T-helper 2 cell treated with Interferon-gamma antibody and Interleukin-4, amounts not matched to agents 100 ng/mL and 5 ng/mL, for 36 hours (primary cell): ENCODE results near the gene SEC31A. TPM values are rescaled to one million over a fixed set of nuclear protein-coding genes. Genes with fewer than 3 reads are reported as not detected.
"Not testable (repeated sequence)": the region's sequence is repeated elsewhere in the genome, so short reads cannot be mapped to it uniquely, and the experiment has no call there.

Source experiments
- intact Hi-C: fragments of 100-400 bp; cut with micrococcal nuclease; formaldehyde crosslinking; loops from one replicate; pipeline ENCODE4 v1.15.1; 2023
- total RNA-seq: library from RNA; stranded (reverse); gene quantifications from 2 replicates; pipeline ENCODE4 v1.2.3, GENCODE V29; 2022

The SEC31A gene, protein sequence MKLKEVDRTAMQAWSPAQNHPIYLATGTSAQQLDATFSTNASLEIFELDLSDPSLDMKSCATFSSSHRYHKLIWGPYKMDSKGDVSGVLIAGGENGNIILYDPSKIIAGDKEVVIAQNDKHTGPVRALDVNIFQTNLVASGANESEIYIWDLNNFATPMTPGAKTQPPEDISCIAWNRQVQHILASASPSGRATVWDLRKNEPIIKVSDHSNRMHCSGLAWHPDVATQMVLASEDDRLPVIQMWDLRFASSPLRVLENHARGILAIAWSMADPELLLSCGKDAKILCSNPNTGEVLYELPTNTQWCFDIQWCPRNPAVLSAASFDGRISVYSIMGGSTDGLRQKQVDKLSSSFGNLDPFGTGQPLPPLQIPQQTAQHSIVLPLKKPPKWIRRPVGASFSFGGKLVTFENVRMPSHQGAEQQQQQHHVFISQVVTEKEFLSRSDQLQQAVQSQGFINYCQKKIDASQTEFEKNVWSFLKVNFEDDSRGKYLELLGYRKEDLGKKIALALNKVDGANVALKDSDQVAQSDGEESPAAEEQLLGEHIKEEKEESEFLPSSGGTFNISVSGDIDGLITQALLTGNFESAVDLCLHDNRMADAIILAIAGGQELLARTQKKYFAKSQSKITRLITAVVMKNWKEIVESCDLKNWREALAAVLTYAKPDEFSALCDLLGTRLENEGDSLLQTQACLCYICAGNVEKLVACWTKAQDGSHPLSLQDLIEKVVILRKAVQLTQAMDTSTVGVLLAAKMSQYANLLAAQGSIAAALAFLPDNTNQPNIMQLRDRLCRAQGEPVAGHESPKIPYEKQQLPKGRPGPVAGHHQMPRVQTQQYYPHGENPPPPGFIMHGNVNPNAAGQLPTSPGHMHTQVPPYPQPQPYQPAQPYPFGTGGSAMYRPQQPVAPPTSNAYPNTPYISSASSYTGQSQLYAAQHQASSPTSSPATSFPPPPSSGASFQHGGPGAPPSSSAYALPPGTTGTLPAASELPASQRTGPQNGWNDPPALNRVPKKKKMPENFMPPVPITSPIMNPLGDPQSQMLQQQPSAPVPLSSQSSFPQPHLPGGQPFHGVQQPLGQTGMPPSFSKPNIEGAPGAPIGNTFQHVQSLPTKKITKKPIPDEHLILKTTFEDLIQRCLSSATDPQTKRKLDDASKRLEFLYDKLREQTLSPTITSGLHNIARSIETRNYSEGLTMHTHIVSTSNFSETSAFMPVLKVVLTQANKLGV
- 143 and 153 TPM in 2 replicates for total RNA-seq

DNA sequence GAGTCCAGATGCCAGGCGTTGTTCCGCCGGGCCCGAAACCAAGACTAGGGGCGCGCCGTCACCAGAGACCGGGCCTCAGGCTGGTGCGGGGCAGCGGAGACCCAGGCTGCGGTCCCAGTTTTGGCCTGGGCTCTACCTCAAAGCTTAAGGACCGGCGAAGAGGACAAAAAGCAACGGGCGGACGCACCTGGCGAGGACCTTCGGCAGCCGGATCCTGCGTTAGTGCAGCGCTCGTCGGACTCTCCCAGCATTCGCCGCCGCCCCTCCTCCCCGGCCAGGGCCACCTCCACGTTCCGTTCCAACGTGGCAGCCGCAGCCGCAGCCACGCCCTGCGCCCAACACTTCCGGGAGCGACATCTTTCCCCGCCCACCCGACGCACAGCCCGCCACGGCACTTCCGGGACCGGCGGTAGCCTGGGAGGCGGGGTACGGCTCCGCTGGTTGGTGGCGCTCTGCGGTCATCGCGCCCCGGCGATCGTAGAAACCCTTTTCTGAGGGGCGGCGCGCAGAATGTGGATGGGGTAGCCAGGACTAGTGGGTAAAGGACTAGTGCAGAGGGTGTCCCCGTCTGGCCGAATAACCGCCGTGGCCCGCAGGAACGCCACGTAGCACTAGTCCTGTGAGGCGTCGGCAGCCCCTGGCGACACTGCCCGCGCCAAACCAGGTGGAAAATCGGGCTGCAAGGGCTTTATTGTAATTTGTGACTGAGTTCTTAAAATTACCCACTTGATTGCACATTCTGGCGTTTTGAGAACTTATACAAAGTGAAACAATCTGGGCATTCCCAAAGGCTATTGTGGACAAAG lies at the start of gene SEC31A:
Gene SEC31A (minus strand): TSS at position 253 of the 806 bp plus-strand sequence. CDS start 9,217 bp downstream, outside the sequence.
- intact Hi-C loops: loop anchor here (1.0 to 2.0 kb wide), 7 partner anchors 9 to 462 kb away; partner anchors contain the start of genes LIN54 and THAP9

DNA sequence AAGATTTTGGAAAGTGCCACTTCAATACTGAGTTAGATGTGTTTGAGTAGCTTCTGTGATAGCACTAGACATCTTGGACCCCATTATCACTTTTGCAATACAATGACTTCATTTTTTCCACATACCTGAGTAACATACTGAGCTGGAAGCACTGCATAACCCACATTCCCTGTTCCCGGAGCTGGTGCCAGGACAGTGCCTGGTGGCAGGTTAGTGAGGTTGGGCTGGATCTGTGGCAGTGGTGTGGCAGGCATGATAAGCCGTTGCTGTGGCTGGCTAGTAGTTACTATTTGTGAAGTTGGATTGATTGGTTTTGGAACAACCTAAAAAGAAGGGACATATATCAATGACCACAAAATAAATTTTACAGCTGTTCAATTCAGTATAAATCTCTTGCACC lies 48.5 kb upstream of the SEC31A start:
- intact Hi-C loops: no loop called here

DNA sequence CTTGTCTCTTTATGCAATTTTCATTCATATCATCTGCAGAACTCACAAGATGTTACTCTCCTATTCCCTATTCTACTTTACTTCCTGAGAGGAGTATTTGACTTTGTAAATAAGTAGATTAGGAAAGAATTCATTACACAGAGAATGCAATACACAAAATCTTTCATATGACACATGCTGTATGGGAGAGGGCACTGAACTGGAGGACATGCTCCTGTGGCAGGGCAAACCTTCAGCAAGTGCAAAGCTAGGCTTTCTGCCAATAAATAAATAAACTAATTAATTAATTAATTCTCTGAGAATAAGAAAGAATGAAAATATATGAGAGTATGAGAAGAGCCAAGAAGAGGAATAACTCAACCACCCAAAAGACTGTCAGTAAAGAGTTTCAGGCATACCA lies 43.5 kb upstream of the SEC31A start:
- intact Hi-C loops: no loop called here

DNA sequence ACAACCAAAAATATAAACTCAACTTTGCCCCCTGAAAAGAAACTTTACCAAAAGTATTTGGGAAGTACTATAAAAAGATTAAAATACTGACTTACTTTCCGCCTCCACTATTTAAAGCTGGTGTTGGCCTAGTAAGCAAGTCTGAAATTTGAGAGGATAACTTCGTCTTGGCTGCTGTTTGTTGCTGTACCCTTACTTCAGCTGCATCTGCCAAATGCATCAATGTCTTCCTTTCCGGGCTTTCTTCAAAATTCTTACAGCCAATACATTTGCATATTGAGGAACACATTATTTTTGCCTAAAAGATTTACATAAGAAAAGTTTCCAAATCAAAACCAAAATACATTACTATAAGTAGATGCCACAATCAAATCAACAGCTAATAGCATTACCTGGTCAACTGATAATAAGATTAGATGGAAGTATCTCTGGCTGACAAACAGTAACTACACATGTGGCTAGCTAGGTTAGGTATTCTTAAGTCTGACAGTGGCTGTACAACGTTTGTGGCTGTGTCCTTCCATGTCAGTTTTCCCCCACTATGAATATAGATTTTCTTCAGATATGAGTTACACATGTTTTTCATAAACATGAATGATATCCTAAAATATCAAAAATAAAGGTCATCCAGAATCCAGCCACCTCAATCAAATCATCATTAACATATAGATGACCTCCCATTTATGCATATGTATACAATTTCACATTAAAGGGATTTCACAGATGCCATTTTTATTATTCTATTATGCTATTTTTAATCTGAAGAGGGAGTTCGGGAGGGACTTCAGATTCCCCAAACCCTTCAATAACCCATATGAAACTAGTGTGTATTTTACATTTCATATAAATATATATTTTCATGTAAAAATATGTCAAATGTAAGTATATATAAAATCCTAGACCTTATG lies 40.1 kb upstream of the SEC31A start:
- intact Hi-C loops: no loop called here

DNA sequence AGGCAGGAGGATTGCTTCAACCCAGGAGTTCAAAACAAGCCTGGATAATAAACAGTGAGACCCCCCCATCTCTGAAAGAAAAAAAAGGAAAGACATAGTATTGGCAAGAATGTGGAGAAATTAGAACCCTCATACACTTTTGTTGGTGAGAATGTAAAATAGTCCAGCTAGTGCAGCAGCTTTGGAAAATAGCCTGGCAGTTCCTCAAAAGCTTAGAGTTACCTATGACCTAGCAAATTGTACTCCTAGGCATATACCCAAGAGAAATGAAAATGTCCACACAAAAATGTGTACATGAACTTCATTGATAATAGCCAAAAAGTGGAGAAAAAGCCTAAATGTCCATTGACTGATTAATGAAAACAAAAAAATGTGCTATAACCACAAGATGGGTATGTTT lies 30.8 kb upstream of the SEC31A start:
- intact Hi-C loops: no loop called here

DNA sequence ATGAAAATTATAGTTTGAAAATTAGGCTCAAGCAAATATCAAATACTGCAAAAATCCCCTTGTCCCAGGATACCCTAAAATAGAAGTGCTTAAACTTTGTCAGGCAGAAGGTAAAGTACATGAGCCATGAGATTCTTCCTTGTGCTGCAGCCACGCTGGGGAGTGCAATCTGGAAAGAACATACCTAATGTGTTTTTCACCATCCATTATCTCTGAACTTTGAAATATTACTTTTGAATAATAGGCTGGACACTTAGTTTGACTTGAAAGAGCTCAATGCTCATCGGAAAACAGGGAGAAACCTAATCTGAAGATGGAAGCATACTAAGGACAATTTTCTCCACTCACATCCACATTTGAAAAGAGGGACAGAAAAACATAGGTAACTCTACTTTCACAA lies 28.4 kb upstream of the SEC31A start:
- intact Hi-C loops: no loop called here

DNA sequence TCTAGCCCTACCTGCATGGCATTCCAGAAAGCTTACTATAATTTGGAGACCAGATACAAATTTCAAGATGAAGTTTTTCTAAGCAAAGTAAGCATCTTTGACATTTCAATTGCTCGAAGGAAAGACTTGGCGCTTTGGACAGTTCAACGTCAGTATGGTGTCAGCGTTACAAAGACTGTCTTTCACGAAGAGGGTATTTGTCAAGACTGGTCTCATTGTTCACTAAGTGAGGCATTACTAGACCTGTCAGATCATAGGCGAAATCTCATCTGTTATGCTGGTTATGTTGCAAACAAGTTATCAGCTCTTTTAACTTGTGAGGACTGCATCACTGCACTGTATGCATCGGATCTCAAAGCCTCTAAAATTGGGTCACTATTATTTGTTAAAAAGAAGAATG lies 27.1 kb upstream of the SEC31A start:
- intact Hi-C loops: no loop called here

DNA sequence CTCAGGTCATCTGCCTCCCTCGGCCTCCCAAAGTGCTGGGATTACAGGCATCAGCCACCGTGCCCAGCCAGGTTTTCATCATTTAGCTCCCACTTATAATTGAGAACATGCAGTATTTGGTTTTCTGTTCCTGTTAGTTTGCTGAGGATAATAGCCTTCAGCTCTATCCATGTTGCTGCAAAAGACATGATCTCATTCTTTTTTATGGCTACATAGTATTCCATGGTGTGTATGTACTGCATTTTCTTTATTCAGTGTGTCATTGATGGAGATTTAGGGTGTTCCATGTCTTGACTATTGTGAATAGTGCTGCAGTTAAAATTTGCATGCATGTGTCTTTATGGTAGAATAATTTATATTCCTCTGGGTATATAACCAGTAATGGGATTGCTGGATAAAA lies 23.0 kb upstream of the SEC31A start:
- intact Hi-C loops: not testable (repeated sequence)

DNA sequence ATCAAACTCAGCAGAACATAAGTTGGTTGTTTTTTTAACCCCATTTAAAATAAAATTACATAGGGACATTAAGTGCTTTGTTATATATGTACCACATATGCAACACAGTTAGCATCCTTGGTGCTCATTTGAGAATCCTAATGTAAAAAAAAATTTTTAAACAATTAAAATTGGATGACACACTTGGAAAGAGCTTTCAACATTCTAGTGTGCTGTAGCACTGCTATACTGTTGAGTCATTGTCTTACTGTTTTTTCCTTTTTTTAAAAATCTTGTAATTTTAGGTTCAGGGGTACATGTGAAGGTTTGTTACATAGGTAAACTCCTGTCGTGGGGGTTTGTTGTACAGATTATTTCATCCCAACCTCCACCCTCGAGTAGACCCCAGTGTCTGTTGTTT lies 22.4 kb upstream of the SEC31A start:
- intact Hi-C loops: no loop called here

DNA sequence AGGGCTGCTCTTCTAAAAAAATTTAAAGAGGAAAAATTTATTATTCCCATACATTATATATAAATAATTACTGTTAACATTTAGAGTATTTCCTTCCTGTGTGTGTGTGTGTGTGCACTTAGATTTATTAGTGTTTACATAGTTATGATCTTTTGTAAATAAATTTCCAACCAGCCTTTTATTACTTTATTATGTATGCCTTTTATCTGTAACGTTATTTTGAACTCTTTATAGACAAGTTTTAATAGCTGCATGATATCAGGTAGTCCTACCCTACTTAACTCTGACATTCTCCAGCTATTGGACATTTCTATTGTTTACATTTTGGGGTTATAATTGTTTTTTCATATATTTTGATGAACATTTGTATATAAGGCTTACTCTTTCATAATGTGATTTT lies 18.4 kb upstream of the SEC31A start:
- intact Hi-C loops: no loop called here

DNA sequence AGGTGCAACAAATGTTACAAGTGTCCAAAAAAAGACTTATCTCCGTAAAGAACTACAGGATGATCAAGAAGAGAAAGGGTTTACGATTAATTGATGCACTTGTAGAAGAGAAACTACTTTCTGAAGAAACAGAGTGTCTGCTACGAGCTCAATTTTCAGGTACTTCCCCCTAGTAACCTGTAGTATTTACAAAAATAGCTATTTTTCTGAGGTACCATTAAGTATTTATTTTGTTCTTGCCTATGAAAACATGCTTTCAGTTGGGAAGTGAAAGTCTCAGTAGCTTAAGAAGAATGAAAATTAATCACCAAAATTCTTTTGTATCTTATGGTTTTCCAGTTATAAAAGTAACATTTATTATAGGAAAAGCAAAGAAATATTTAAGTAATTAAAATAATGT lies 15.5 kb upstream of the SEC31A start:
- intact Hi-C loops: no loop called here

DNA sequence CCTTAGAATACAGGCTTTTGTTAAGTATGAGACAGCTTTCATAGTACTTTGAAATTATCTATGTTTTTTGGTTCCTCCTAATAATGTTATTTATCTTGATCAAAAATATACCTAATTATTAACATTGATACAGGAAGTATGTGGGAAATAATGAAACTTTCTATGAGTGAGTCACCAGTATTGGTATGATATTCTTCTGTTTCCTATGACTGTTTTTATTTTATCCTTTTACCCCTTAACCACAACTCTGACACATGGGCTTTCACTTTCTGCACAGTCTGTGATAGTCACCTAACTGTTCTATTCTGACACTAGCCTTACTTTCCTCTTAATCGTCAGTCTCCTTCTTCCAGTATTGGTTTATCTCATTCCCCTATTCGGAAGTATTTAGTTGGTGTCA lies 14.3 kb upstream of the SEC31A start:
- intact Hi-C loops: loop anchor here (2.0 kb wide), 1 partner anchor 14 kb away; the partner anchor contains the start of gene SEC31A

DNA sequence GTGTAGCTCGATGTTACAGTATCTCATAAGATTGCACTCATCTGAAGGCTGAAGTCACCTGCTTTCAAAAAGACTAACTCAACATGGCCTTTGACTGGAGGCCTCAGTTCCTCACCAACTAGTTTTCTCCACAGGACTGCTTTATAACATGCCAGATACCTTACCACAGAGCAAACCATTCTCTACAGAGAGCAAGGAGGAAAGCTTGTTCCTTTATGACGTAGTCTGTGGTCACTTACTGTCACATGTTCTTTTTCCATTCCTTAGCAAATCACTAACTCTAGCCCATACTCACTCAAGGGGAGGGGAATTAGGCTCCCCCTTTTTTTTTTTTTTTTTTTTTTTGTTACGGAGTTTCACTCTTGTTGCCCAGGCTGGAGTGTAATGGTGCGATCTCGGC lies 12.8 kb upstream of the SEC31A start:
- intact Hi-C loops: loop anchor here (2.0 to 5.0 kb wide), 4 partner anchors 13 to 616 kb away; partner anchors contain the start of gene SEC31A

DNA sequence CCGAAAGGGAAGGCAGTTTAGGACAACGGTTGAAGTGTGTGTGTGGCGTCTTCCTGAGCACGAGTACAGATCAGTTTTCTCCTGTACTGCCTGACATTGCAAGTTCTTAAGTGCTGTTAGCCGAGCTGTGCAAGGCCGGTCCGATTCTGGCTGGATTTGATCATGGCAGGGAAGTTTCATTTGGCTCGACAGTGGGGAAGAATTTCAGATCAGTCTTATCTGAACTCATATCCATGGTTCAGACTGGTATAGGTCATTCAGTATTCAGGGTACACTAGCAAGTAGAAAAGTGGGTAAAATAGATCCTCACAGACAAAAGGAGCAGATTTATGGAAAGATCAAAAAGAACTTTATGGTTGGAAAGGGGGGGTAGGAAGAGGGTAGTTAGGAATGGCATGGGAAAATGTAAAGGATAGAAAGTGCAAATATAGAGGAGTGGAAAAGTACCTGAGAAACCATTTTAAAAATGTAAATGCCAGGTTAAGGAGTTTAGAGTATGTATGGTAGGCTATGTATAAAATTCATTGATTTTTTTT lies 10.3 kb upstream of the SEC31A start:
- intact Hi-C loops: loop anchor here (1.0 to 5.0 kb wide), 6 partner anchors 316 to 614 kb away; partner anchors contain the start of genes ABRAXAS1, COQ2 and HELQ

DNA sequence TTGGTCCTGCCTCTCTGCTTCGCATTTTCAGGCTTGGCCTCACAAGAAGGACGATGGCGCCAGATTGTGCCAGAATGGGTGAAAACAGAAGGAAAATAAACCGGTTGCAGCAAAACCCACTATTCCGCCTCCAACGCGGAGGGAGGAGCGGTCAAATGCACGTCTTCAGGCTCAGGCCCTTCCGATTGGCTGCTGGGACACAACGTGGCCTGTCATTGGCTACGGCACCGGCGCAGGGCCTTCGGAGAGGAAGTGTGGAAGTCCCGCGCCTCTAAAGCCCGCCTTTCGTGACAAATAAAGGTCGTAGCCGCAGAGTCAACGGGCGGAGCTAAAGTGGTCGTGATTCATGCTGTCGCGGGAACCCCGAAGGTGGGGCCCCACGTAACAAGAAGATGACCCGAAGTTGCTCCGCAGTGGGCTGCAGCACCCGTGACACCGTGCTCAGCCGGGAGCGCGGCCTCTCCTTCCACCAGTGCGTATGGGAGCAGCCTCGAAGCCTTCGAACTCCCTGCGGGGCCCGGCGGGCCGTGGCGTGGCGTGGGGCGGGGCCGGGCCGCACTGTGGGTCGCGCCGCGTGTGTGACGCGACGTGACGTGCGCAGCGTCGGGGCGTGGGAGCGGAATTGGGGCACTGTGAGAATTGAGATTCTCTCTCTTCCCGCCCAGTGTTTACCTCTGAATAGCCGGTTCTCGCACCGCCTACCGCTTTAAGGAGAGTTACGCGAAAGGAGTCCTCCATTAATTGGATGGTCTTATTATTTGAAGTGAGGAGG lies 9.6 kb upstream of the SEC31A start, which contains the start of gene THAP9:
Gene THAP9 (plus strand): TSS at position 325 of the 772 bp plus-strand sequence. CDS start 68 bp downstream, at position 393.
- intact Hi-C loops: loop anchor here (1.0 to 5.0 kb wide), 13 partner anchors 9 to 613 kb away; partner anchors contain the start of genes ABRAXAS1, COPS4, COQ2 and HELQ

DNA sequence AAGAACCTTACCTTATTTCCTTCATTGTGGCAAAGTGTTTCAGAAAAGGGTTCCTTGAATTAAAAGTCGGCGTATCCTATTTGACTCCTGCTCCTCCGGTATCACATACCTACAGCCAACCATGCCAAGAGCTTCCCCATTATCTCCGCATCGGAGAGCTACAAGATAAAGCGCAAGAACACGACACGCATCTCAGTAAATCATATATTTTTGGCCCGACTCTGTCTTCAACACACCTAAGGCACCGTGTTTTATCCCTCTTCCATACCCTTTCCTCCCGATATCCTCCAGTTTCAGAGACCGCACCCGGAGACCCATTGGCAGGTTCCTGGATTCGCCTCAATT lies 9.1 kb upstream of the SEC31A start:
- intact Hi-C loops: loop anchor here (1.0 to 5.0 kb wide), 12 partner anchors 9 to 613 kb away; partner anchors contain the start of genes ABRAXAS1, COPS4, COQ2 and LIN54

DNA sequence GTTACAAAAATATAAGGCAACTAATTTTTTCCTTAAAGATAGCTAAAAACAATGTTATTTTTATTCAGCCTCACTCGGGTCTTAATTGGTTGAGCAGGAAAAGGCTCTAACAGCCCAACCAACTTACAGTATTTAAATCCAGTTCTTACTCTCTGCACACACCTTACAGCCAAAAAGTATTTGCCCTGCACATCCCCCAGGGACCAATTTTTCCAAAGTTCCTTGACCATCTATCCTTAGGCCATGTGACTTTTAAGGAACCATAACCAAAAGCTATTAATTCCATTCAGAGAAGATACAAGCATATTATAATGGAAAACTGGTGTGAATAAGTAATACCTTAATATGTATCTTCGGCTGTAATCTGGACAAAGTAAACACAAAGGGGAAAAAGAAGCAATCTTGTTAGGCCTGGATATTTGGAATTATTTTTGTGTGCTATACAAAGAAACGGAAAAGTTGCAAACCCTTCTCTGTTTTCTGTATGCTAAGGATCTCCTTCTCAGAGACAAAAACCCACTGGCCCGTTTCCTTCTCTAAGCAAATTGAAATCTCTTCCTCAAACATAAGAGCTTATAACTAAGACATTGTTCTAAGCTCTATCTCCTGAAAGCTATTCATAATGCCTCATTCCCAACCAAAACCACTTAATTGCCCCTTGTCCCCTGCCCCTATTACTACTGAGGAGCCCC lies 8.6 kb upstream of the SEC31A start:
- intact Hi-C loops: loop anchor here (1.0 to 5.0 kb wide), 12 partner anchors 8 to 612 kb away; partner anchors contain the start of genes ABRAXAS1, COPS4, COQ2 and LIN54
